Hepatocyte (in vitro differentiated cells): ENCODE measurements around the gene TMEM238. TPM values are rescaled to one million over a fixed set of nuclear protein-coding genes. Genes with fewer than 3 reads are reported as not detected.

Experiments used
- DNase-seq: peaks from one replicate; pipeline ENCODE4 v3.0.0-alpha.2; 2016; ENCODE audit warnings: low spot score
- H2AFZ ChIP-seq: fragments of 200-600 bp; sonication (generic); 2 replicates; pipeline ENCODE4 v1.6.0; 2016; ENCODE audit warnings: antibody characterized with exemption, mild to moderate bottlenecking
- H3K27ac ChIP-seq: fragments of 200-600 bp; sonication (generic); 2 replicates; pipeline ENCODE4 v1.5.1; 2016; ENCODE audit warnings: mild to moderate bottlenecking
- H3K27me3 ChIP-seq: fragments of 200-600 bp; sonication (generic); 2 replicates; pipeline ENCODE4 v1.6.1; 2016
- H3K36me3 ChIP-seq: fragments of 200-600 bp; sonication (generic); replicated peaks from 2 replicates; pipeline ENCODE4 v1.5.1; 2016; ENCODE audit warnings: low read depth; ENCODE audit not compliant: insufficient read depth
- H3K4me1 ChIP-seq: fragments of 200-600 bp; sonication (generic); 2 replicates; pipeline ENCODE4 v1.5.1; 2016; ENCODE audit warnings: mild to moderate bottlenecking, moderate library complexity; ENCODE audit not compliant: insufficient read depth
- H3K4me2 ChIP-seq: fragments of 200-600 bp; sonication (generic); 2 replicates; pipeline ENCODE4 v1.6.0; 2016
- H3K4me3 ChIP-seq: fragments of 200-600 bp; sonication (generic); 2 replicates; pipeline ENCODE4 v1.5.1; 2016; ENCODE audit warnings: mild to moderate bottlenecking
- H3K79me2 ChIP-seq: fragments of 200-600 bp; sonication (generic); 2 replicates; pipeline ENCODE4 v1.6.0; 2017; ENCODE audit warnings: mild to moderate bottlenecking
- H3K9me2 ChIP-seq: fragments of 200-600 bp; sonication (generic); replicated peaks from 2 replicates; pipeline ENCODE4 v1.6.0; 2017; ENCODE audit warnings: mild to moderate bottlenecking; ENCODE audit not compliant: insufficient read depth
- H3K9me3 ChIP-seq: fragments of 200-600 bp; sonication (generic); 2 replicates; pipeline ENCODE4 v1.5.1; 2016; ENCODE audit warnings: low read depth, mild to moderate bottlenecking
- H4K20me1 ChIP-seq: fragments of 200-600 bp; sonication (generic); 2 replicates; pipeline ENCODE4 v1.6.0; 2016; ENCODE audit warnings: mild to moderate bottlenecking; ENCODE audit not compliant: insufficient read depth, poor library complexity, severe bottlenecking
- CTCF ChIP-seq: fragments of 200-600 bp; sonication (generic); IDR thresholded peaks from 2 replicates; pipeline ENCODE4 v1.5.1; 2016; ENCODE audit warnings: antibody characterized with exemption, mild to moderate bottlenecking; ENCODE audit not compliant: poor library complexity
- EZH2 ChIP-seq: fragments of 200-600 bp; sonication (generic); IDR thresholded peaks from 2 replicates; pipeline ENCODE4 v1.6.1; 2016; ENCODE audit warnings: antibody characterized with exemption, mild to moderate bottlenecking, borderline replicate concordance
- EZH2phosphoT487 ChIP-seq: fragments of 200-600 bp; sonication (generic); IDR thresholded peaks from one replicate; pipeline ENCODE4 v1.6.1; 2018; ENCODE audit warnings: antibody characterized with exemption, mild to moderate bottlenecking, low read depth, moderate library complexity; ENCODE audit not compliant: unreplicated experiment, severe bottlenecking
- WGBS: methylation state at CpG from one replicate; pipeline ENCODE4 v1.1.6; 2016; ENCODE audit warnings: low lambda C conversion rate; ENCODE audit errors: missing lambda C conversion rate; 5-methylcytosine and 5-hydroxymethylcytosine counted together
- polyA plus RNA-seq: library from polyadenylated mRNA; unstranded; fragments of >200 nt; fragmentation: Nextera tagmentation; extraction: Ambion mirVana; gene quantifications from 2 replicates; pipeline ENCODE4 v1.2.1, GENCODE V29; 2016
- total RNA-seq: library from RNA; depleted of rRNA; stranded (reverse); fragments of >200 nt; gene quantifications from 2 replicates; pipeline ENCODE4 v1.2.3, GENCODE V29; 2014

TMEM238 gene
- total and polyA plus RNA-seq, 2 experiments from 2014 or later, result 9.1 to 29.6 TPM

GRCh38 chr19:55353356-55353802 lies 30.7 kb downstream of the TMEM238 start:
- Histone ChIP-seq H3K4me2 (peak overlapping the region; percentile 97), H3K27me3 (peaks cover 54% of the 10 kb centered on the region), H3K4me1 (peaks cover 14% of the 10 kb centered on the region), H3K4me3 (no peak overlapping the region), H3K79me2 (no peaks in the 10 kb centered on the region), H3K27ac (no peak overlapping the region), H2AFZ (peak overlapping the region; percentile 46), H3K9me2 (no peaks in the 10 kb centered on the region), H4K20me1 (no peaks in the 10 kb centered on the region), H3K9me3 (no peaks in the 10 kb centered on the region), H3K36me3 (no peaks in the 10 kb centered on the region)
- no peak for DNase-seq
- 13% methylated on average over 24 of the region's 24 CpGs for WGBS
- TF ChIP-seq EZH2, result no peak

- H4K20me1 ChIP-seq, result no peaks in the 10 kb centered on the region
- H3K4me1 ChIP-seq, result peaks cover 14% of the 10 kb centered on the region
- no peak overlapping the region for H2AFZ ChIP-seq
- no peaks in the 10 kb centered on the region for H3K9me2 ChIP-seq
- 80% methylated on average over 25 of the region's 25 CpGs for WGBS
- no peak for TF ChIP-seq EZH2phosphoT487
- TF ChIP-seq CTCF, result no peak
- TF ChIP-seq EZH2, result no peak
- no peak overlapping the region for H3K27ac ChIP-seq
- no peak overlapping the region for H3K4me2 ChIP-seq
- DNase-seq, result no peak
- H3K4me3 ChIP-seq, result no peak overlapping the region
- no peaks in the 10 kb centered on the region for H3K36me3 ChIP-seq
- H3K27me3 ChIP-seq, result peaks cover 54% of the 10 kb centered on the region
- H3K79me2 ChIP-seq, result no peaks in the 10 kb centered on the region
- no peaks in the 10 kb centered on the region for H3K9me3 ChIP-seq
Observed at GRCh38 chr19:55352549-55353145, 31.4 kb downstream of the TMEM238 start.

GRCh38 chr19:55352040-55352439 lies 32.1 kb downstream of the TMEM238 start:
- 85% methylated on average over 6 of the region's 6 CpGs for WGBS
- Histone ChIP-seq H3K79me2 (no peaks in the 10 kb centered on the region), H2AFZ (no peak overlapping the region), H4K20me1 (no peaks in the 10 kb centered on the region), H3K4me1 (peaks cover 14% of the 10 kb centered on the region), H3K9me3 (no peaks in the 10 kb centered on the region), H3K27me3 (peaks cover 50% of the 10 kb centered on the region), H3K36me3 (no peaks in the 10 kb centered on the region), H3K4me2 (no peak overlapping the region), H3K9me2 (no peaks in the 10 kb centered on the region), H3K4me3 (no peak overlapping the region), H3K27ac (no peak overlapping the region)
- TF ChIP-seq EZH2phosphoT487 (no peak), EZH2 (no peak), CTCF (no peak)
- no peak for DNase-seq

- H3K36me3 ChIP-seq, result no peaks in the 10 kb centered on the region
- H3K27ac ChIP-seq, result no peak overlapping the region
- H2AFZ ChIP-seq, result no peak overlapping the region
- H3K4me3 ChIP-seq, result no peak overlapping the region
- TF ChIP-seq EZH2 (no peak), EZH2phosphoT487 (no peak), CTCF (no peak)
- no peaks in the 10 kb centered on the region for H3K9me3 ChIP-seq
- DNase-seq, result no peak
- no peaks in the 10 kb centered on the region for H4K20me1 ChIP-seq
- WGBS, result 87% methylated on average over 11 of the region's 11 CpGs
- H3K4me1 ChIP-seq, result peaks cover 14% of the 10 kb centered on the region
- peaks cover 38% of the 10 kb centered on the region for H3K27me3 ChIP-seq
- no peaks in the 10 kb centered on the region for H3K9me2 ChIP-seq
- no peak overlapping the region for H3K4me2 ChIP-seq
- no peaks in the 10 kb centered on the region for H3K79me2 ChIP-seq
Observed at GRCh38 chr19:55350620-55351315, 33.3 kb downstream of the TMEM238 start.
